HEK293T (cell line): ENCODE results near the gene EDC4.
A peak's percentile ranks its signal among the peaks of the same experiment; 100 is the strongest.

Source experiments
- CTCF ChIA-PET: fragments of 350-600 bp; formaldehyde crosslinking; extraction: SDS; loops from one replicate; lab custom pipeline; 2021; ENCODE audit warnings: antibody characterized with exemption, inconsistent platforms; lab: Yijun Ruan, JAX
- POLR2A ChIA-PET: fragments of 350-600 bp; formaldehyde crosslinking; extraction: SDS; loops from one replicate; lab custom pipeline; 2020; ENCODE audit warnings: antibody characterized with exemption, inconsistent platforms; lab: Yijun Ruan, JAX
- DNase-seq: peaks from one replicate; pipeline ENCODE4 v3.0.0; 2012; ENCODE audit warnings: mixed read lengths; ENCODE audit errors: extremely low spot score
- ARNT ChIP-seq: fragments of 450-650 bp; IDR thresholded peaks from 2 replicates; pipeline ENCODE4 v1.6.1; 2017; ENCODE audit warnings: mild to moderate bottlenecking
- BHLHE40 ChIP-seq: fragments of 450-650 bp; IDR thresholded peaks from 2 replicates; pipeline ENCODE4 v1.6.1; 2016; ENCODE audit warnings: mild to moderate bottlenecking, moderate library complexity, borderline replicate concordance
- CTBP1 ChIP-seq: fragments of 450-650 bp; IDR thresholded peaks from 2 replicates; pipeline ENCODE4 v1.6.1; 2016; ENCODE audit warnings: borderline replicate concordance
- ELF4 ChIP-seq: fragments of 450-650 bp; IDR thresholded peaks from 2 replicates; pipeline ENCODE4 v1.6.1; 2017; ENCODE audit warnings: antibody characterized with exemption
- FOXA1 ChIP-seq: fragments of 450-650 bp; IDR thresholded peaks from 2 replicates; pipeline ENCODE4 v1.6.1; 2016; ENCODE audit warnings: mild to moderate bottlenecking
- FOXK2 ChIP-seq: fragments of 450-650 bp; IDR thresholded peaks from 2 replicates; pipeline ENCODE4 v1.6.1; 2016; ENCODE audit warnings: mild to moderate bottlenecking
- FOXM1 ChIP-seq: fragments of 450-650 bp; IDR thresholded peaks from 2 replicates; pipeline ENCODE4 v1.6.1; 2017; ENCODE audit warnings: mild to moderate bottlenecking, borderline replicate concordance
- HDGF ChIP-seq: fragments of 450-650 bp; IDR thresholded peaks from 2 replicates; pipeline ENCODE4 v1.6.1; 2017; ENCODE audit warnings: antibody characterized with exemption, borderline replicate concordance
- L3MBTL2 ChIP-seq: fragments of 450-650 bp; conservative IDR thresholded peaks from 2 replicates; pipeline ENCODE4 v1.6.1; 2016; ENCODE audit warnings: mild to moderate bottlenecking
- LEF1 ChIP-seq: fragments of 450-650 bp; IDR thresholded peaks from 2 replicates; pipeline ENCODE4 v1.6.1; 2017; ENCODE audit warnings: mild to moderate bottlenecking, borderline replicate concordance
- NFRKB ChIP-seq: fragments of 450-650 bp; IDR thresholded peaks from 2 replicates; pipeline ENCODE4 v1.6.1; 2016; ENCODE audit warnings: mild to moderate bottlenecking, moderate library complexity
- SP1 ChIP-seq: fragments of 450-650 bp; IDR thresholded peaks from 2 replicates; pipeline ENCODE4 v1.6.1; 2017
- SUZ12 ChIP-seq: fragments of 450-650 bp; IDR thresholded peaks from 2 replicates; pipeline ENCODE4 v1.6.1; 2016; ENCODE audit warnings: mild to moderate bottlenecking
- TARDBP ChIP-seq: fragments of 450-650 bp; IDR thresholded peaks from 2 replicates; pipeline ENCODE4 v1.6.1; 2016
- ZNF384 ChIP-seq: fragments of 450-650 bp; IDR thresholded peaks from 2 replicates; pipeline ENCODE4 v1.6.1; 2016
- TF ChIP-seq, protein P1 (sequence below): fragments of 450-650 bp; IDR thresholded peaks from 2 replicates; pipeline ENCODE4 v1.6.1; 2016

EDC4 gene

DNA sequence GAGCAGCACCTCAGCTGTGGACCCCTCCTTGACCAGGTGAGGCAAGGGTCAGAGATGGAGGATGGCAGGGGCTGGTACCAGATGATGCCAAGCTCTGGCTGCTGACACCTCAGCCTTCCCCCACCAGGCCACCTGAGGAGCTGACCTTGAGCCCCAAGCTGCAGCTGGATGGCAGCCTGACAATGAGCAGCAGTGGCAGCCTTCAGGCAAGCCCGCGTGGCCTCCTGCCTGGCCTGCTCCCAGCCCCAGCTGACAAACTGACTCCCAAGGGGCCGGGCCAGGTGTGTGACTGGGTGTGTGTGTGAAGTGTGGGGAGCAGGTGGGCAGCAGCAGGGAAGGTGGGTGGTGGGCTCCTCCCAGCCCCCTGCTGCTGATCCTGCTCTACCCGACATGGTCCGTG is 7.1 kb downstream of the EDC4 start:
- ChIA-PET POLR2A (no interaction called here), CTCF (interaction anchor here (1.4 kb wide), 1 partner anchor 48 kb away, joined by 4 read pairs; no protein-coding TSS in a partner anchor)
- TF ChIP-seq ELF4: no peak
- no peak for TF ChIP-seq NFRKB
- no peak for TF ChIP-seq FOXA1
- TF ChIP-seq SP1: no peak
- no peak for TF ChIP-seq L3MBTL2
- no peak for TF ChIP-seq ARNT
- no peak for TF ChIP-seq LEF1
- no peak for TF ChIP-seq FOXK2
- no peak for TF ChIP-seq BHLHE40
- no peak for TF ChIP-seq TARDBP
- TF ChIP-seq ZNF384: no peak
- TF ChIP-seq FOXM1: no peak
- no peak for TF ChIP-seq CTBP1
- no peak for TF ChIP-seq HDGF
- TF ChIP-seq, protein P1, sequence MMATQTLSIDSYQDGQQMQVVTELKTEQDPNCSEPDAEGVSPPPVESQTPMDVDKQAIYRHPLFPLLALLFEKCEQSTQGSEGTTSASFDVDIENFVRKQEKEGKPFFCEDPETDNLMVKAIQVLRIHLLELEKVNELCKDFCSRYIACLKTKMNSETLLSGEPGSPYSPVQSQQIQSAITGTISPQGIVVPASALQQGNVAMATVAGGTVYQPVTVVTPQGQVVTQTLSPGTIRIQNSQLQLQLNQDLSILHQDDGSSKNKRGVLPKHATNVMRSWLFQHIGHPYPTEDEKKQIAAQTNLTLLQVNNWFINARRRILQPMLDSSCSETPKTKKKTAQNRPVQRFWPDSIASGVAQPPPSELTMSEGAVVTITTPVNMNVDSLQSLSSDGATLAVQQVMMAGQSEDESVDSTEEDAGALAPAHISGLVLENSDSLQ: no peak
- TF ChIP-seq SUZ12: no peak
- DNase-seq: no peak

DNA sequence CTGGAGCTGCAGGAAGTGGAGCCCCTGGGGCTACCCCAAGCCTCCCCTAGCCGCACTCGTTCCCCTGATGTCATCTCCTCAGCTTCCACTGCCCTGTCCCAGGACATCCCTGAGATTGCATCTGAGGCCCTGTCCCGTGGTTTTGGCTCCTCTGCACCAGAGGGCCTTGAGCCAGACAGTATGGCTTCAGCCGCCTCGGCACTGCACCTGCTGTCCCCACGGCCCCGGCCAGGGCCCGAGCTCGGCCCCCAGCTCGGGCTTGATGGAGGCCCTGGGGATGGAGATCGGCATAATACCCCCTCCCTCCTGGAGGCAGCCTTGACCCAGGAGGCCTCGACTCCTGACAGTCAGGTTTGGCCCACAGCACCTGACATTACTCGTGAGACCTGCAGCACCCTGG is 7.7 kb downstream of the EDC4 start:
- POLR2A ChIA-PET: interaction anchor here (1.4 kb wide), 1 partner anchor 34 kb away, joined by 3 read pairs; the partner anchor contains the start of gene NUTF2
- DNase-seq: no peak
- no peak for TF ChIP-seq TARDBP
- no peak for TF ChIP-seq FOXM1
- no peak for TF ChIP-seq ARNT
- no peak for TF ChIP-seq NFRKB
- TF ChIP-seq BHLHE40: no peak
- no peak for TF ChIP-seq FOXA1
- CTCF ChIA-PET: no interaction called here

DNA sequence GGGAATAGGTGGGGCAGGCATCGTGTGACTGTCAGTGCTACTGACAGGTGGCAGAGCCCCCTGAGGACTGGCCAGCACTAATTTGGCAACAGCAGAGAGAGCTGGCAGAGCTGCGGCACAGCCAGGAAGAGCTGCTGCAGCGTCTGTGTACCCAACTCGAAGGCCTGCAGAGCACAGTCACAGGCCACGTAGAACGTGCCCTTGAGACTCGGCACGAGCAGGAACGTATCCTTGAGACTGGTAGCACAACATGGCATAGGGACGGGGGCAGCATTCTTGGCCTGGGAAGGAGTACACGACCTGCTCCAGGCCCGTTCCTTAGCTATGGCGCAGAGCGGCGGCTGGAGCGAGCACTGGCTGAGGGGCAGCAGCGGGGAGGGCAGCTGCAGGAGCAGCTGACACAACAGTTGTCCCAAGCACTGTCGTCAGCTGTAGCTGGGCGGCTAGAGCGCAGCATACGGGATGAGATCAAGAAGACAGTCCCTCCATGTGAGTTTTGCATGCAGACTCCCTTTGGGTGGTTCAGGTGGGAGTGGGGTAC is 8.8 kb downstream of the EDC4 start:
- DNase-seq: no peak
- CTCF ChIA-PET: interaction anchor here (0.5 kb wide), 1 partner anchor 57 kb away, joined by 3 read pairs; no protein-coding TSS in a partner anchor
- no peak for TF ChIP-seq SP1
- no peak for TF ChIP-seq SUZ12
- TF ChIP-seq ELF4: no peak
- TF ChIP-seq LEF1: no peak
- no peak for TF ChIP-seq TARDBP
- no peak for TF ChIP-seq FOXK2
- TF ChIP-seq ZNF384: no peak
- TF ChIP-seq HDGF: no peak
- TF ChIP-seq FOXA1: no peak
- TF ChIP-seq CTBP1: no peak
- POLR2A ChIA-PET: interaction anchor here (1.1 to 1.4 kb wide), 3 partner anchors 9 to 35 kb away, joined by 3 to 6 read pairs (median 3); partner anchors contain the start of genes EDC4 and NUTF2

DNA sequence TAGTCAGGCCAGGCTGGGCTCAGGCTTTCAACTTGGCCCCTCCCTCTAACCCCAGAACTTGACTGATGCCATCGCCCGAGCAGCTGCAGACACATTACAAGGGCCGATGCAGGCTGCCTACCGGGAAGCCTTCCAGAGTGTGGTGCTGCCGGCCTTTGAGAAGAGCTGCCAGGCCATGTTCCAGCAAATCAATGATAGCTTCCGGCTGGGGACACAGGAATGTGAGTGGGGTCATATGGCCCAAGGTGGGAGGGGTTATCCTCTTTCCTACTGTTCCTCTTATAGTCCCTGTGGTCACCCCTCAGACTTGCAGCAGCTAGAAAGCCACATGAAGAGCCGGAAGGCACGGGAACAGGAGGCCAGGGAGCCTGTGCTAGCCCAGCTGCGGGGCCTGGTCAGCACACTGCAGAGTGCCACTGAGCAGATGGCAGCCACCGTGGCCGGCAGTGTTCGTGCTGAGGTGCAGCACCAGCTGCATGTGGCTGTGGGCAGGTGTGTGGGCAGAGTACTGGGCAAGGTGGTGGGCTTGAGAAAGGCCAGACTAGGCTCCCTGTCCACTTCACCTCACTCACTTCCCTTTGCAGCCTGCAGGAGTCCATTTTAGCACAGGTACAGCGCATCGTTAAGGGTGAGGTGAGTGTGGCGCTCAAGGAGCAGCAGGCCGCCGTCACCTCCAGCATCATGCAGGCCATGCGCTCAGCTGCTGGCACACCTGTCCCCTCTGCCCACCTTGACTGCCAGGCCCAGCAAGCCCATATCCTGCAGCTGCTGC is 9.7 kb downstream of the EDC4 start:
- POLR2A ChIA-PET: interaction anchor here (0.6 to 1.7 kb wide), 5 partner anchors 9 to 53 kb away, joined by 3 to 6 read pairs (median 4); partner anchors contain the start of gene EDC4
- TF ChIP-seq SP1 (no peak), HDGF (no peak), ZNF384 (no peak), BHLHE40 (no peak), LEF1 (no peak), NFRKB (no peak), CTBP1 (no peak), TARDBP (no peak), ARNT (no peak), FOXM1 (no peak)
- TF ChIP-seq, protein P1: no peak
- DNase-seq: no peak
- CTCF ChIA-PET: interaction anchor here (0.7 to 2.3 kb wide), 4 partner anchors 14 to 66 kb away, joined by 5 to 8 read pairs (median 5); no protein-coding TSS in a partner anchor

DNA sequence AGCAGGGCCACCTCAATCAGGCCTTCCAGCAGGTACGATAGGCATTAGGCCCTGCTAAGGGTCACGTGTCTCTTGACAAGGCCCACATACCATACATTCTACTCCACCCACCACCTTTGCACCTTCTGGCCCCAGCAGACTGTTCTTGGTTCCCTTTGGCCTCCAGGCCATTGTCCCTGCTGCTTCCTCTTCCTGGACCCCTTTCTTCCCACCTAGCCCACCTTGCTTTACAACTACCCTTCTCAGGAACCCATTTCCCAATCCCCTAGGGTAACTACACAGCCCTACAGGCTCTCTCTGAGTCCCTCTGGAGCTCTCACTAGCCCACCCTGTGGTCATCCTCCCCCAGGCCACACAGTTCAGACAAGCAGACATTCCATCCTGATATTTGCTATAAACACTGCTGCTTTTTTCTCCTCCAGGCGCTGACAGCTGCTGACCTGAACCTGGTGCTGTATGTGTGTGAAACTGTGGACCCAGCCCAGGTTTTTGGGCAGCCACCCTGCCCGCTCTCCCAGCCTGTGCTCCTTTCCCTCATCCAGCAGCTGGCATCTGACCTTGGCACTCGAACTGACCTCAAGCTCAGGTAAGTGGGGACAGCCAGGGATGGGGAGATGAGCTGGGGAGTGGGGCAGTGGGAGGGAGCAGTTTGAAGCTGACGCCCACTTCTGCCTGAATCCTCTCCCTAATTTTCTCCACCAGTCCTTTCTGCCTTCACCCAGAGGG is 10.5 kb downstream of the EDC4 start:
- CTCF ChIA-PET: interaction anchor here (0.6 to 2.3 kb wide), 15 partner anchors 9 to 233 kb away, joined by 3 to 8 read pairs (median 5); partner anchors contain the start of genes CTRL and EDC4
- no peak for DNase-seq
- POLR2A ChIA-PET: interaction anchor here (1.2 to 1.7 kb wide), 5 partner anchors 9 to 52 kb away, joined by 3 to 4 read pairs (median 4); no protein-coding TSS in a partner anchor
- TF ChIP-seq FOXK2: no peak
- no peak for TF ChIP-seq FOXM1
- TF ChIP-seq LEF1: no peak
- no peak for TF ChIP-seq SP1
- TF ChIP-seq ELF4: no peak

DNA sequence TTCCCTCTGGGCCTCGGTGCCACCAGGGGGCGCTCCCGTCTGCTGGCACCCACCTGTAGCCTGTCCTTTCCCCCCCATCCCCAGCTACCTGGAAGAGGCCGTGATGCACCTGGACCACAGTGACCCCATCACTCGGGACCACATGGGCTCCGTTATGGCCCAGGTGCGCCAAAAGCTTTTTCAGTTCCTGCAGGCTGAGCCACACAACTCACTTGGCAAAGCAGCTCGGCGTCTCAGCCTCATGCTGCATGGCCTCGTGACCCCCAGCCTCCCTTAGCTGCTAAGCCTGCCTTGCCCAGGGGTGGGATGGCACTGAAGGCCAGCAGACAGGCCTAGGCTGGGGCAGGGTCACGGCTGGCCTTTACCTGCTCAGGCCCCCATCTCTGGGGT is 11.0 kb downstream of the EDC4 start:
- ChIA-PET POLR2A (interaction anchor here (1.4 to 1.7 kb wide), 4 partner anchors 8 to 52 kb away, joined by 3 to 4 read pairs (median 4); no protein-coding TSS in a partner anchor), CTCF (interaction anchor here (0.5 to 2.3 kb wide), 19 partner anchors 9 to 282 kb away, joined by 3 to 8 read pairs (median 5); partner anchors contain the start of genes CTRL and EDC4)
- DNase-seq: peak; percentile 74
- TF ChIP-seq SP1 (no peak), FOXM1 (no peak), FOXK2 (no peak), BHLHE40 (no peak), CTBP1 (no peak), HDGF (no peak), SUZ12 (no peak), TARDBP (no peak), ARNT (no peak), ELF4 (no peak), LEF1 (no peak), NFRKB (no peak), ZNF384 (no peak), FOXA1 (no peak), L3MBTL2 (no peak)
- TF ChIP-seq, protein P1: no peak
